ENCODE data around the gene SLC35E1.

- TF ChIP-seq CTCF (IDR thresholded peaks at IDR 0.05; ENCODE audit: low read depth, low read length, poor library complexity, severe bottlenecking) (no peak), EZH2phosphoT487 (IDR thresholded peaks at IDR 0.05; ENCODE audit: borderline replicate concordance, low read length) (no peak)
These were observed 932 bp downstream of the SLC35E1 start for GRCh38 chr19:16571283-16571682.
